ENCODE measurements around the gene INTS1.

- no peak for TF ChIP-seq YY1 (IDR thresholded peaks at IDR 0.05; ENCODE audit: low read depth)
- no peak for TF ChIP-seq REST (IDR thresholded peaks at IDR 0.05; ENCODE audit: low read depth)
- TF ChIP-seq ZBTB7A (IDR thresholded peaks at IDR 0.05; ENCODE audit: low read depth) = no peak
- no peak for TF ChIP-seq EP300 (IDR thresholded peaks at IDR 0.05; ENCODE audit: borderline replicate concordance)
- no peak for TF ChIP-seq MAX (IDR thresholded peaks at IDR 0.05)
- no peak for TF ChIP-seq TAF1 (IDR thresholded peaks at IDR 0.05; ENCODE audit: low read depth)
- TF ChIP-seq EGR1 (IDR thresholded peaks at IDR 0.05) = no peak
- TF ChIP-seq RAD21 (IDR thresholded peaks at IDR 0.05; ENCODE audit: low read depth) = no peak
- TF ChIP-seq NFIC (IDR thresholded peaks at IDR 0.05) = no peak
- TF ChIP-seq CEBPB (IDR thresholded peaks at IDR 0.05) = no peak
- TF ChIP-seq CREB1 (IDR thresholded peaks at IDR 0.05; ENCODE audit: low read depth) = no peak
- no peak for TF ChIP-seq TCF12 (IDR thresholded peaks at IDR 0.05; ENCODE audit: low read depth)
- no peak for TF ChIP-seq USF1 (IDR thresholded peaks at IDR 0.05)
Observed at GRCh38 chr7:1536455-1536742, 32.2 kb upstream of the INTS1 start.
